ENCODE results near the gene OR52N4. TPM values are rescaled to one million over a fixed set of nuclear protein-coding genes. Genes with fewer than 3 reads are reported as not detected.

OR52N4 gene
- total RNA-seq, 1 donor from 2014 or later, result not detected

- DNase-seq (ENCODE audit: low read depth), result no peak
- Histone ChIP-seq H3K27me3 (ENCODE audit: control insufficient read depth, insufficient read depth, low read length) (no peaks in the 10 kb centered on the region), H3K36me3 (ENCODE audit: control insufficient read depth, insufficient read depth, low read length) (no peaks in the 10 kb centered on the region), H3K4me3 (ENCODE audit: low read depth, low read length) (no peak overlapping the region)
- TF ChIP-seq, protein P1, sequence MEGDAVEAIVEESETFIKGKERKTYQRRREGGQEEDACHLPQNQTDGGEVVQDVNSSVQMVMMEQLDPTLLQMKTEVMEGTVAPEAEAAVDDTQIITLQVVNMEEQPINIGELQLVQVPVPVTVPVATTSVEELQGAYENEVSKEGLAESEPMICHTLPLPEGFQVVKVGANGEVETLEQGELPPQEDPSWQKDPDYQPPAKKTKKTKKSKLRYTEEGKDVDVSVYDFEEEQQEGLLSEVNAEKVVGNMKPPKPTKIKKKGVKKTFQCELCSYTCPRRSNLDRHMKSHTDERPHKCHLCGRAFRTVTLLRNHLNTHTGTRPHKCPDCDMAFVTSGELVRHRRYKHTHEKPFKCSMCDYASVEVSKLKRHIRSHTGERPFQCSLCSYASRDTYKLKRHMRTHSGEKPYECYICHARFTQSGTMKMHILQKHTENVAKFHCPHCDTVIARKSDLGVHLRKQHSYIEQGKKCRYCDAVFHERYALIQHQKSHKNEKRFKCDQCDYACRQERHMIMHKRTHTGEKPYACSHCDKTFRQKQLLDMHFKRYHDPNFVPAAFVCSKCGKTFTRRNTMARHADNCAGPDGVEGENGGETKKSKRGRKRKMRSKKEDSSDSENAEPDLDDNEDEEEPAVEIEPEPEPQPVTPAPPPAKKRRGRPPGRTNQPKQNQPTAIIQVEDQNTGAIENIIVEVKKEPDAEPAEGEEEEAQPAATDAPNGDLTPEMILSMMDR (IDR thresholded peaks at IDR 0.05; ENCODE audit: insufficient read depth, low read length, poor library complexity, severe bottlenecking), result no peak
Observed at GRCh38 chr11:5796541-5796940, 42.5 kb downstream of the OR52N4 start.

GRCh38 chr11:5803982-5804381, 49.9 kb downstream of the OR52N4 start:
- H3K4me3 ChIP-seq (ENCODE audit: low read depth, low read length), result no peak overlapping the region
- H3K27me3 ChIP-seq (ENCODE audit: control insufficient read depth, insufficient read depth, low read length), result peaks cover 7% of the 10 kb centered on the region
- no peak for DNase-seq (ENCODE audit: low read depth)
- H3K36me3 ChIP-seq (ENCODE audit: control insufficient read depth, insufficient read depth, low read length), result no peaks in the 10 kb centered on the region
- TF ChIP-seq, protein P1 (IDR thresholded peaks at IDR 0.05; ENCODE audit: insufficient read depth, low read length, poor library complexity, severe bottlenecking), result no peak

Other genes starting within 250 kb of the OR52N4 start
- gene UBQLN3, start 244.3 kb upstream of the OR52N4 start, total RNA-seq, result not detected in 2 replicates
- gene UBQLNL, start 237.5 kb upstream of the OR52N4 start, total RNA-seq, result 0.21 TPM in 1 of 2 replicates, not detected in the other
- 0.75 TPM in 1 of 2 replicates, not detected in the other for gene OR52H1, start 205.7 kb upstream of the OR52N4 start, total RNA-seq
- gene OR52B6, start 173.4 kb upstream of the OR52N4 start, total RNA-seq, result not detected in 2 replicates
- gene TRIM6, start 157.6 kb upstream of the OR52N4 start, total RNA-seq, result 3.4 and 4.9 TPM in 2 replicates
- 4.5 and 4.9 TPM in 2 replicates for gene TRIM34, start 129.2 kb upstream of the OR52N4 start, total RNA-seq
- gene TRIM5, start 69.2 kb upstream of the OR52N4 start, total RNA-seq, result 25.9 and 29.0 TPM in 2 replicates
- 18.0 and 23.4 TPM in 2 replicates for gene TRIM22, start 64.5 kb upstream of the OR52N4 start, total RNA-seq
- gene OR56B1, start 17.8 kb upstream of the OR52N4 start, total RNA-seq, result not detected in 2 replicates
- not detected in 2 replicates for gene OR52N5, start 29.1 kb downstream of the OR52N4 start, total RNA-seq
- not detected in 2 replicates for gene OR52N1, start 37.0 kb downstream of the OR52N4 start, total RNA-seq
- gene OR52N2, start 54.7 kb downstream of the OR52N4 start, total RNA-seq, result not detected in 2 replicates
- not detected in 2 replicates for gene OR52E6, start 87.7 kb downstream of the OR52N4 start, total RNA-seq
- gene OR52E8, start 103.4 kb downstream of the OR52N4 start, total RNA-seq, result not detected in 2 replicates
- gene OR52E4, start 126.4 kb downstream of the OR52N4 start, total RNA-seq, result not detected in 2 replicates
- gene OR52E5, start 139.0 kb downstream of the OR52N4 start, total RNA-seq, result not detected in 2 replicates
- not detected in 2 replicates for gene OR56A3, start 188.0 kb downstream of the OR52N4 start, total RNA-seq
- gene OR56A5, start 214.3 kb downstream of the OR52N4 start, total RNA-seq, result not detected in 2 replicates
- not detected in 2 replicates for gene OR52L1, start 232.7 kb downstream of the OR52N4 start, total RNA-seq

All from kidney epithelial cell (primary cell).